Nucleus accumbens (tissue), 56 donors: ENCODE measurements around the gene NSUN2.

Experiments used
- DNase-seq, 56 donors: peaks; one replicate each; lab custom pipeline; 2025; lab: John Stamatoyannopoulos, UW

NSUN2 gene

DNA sequence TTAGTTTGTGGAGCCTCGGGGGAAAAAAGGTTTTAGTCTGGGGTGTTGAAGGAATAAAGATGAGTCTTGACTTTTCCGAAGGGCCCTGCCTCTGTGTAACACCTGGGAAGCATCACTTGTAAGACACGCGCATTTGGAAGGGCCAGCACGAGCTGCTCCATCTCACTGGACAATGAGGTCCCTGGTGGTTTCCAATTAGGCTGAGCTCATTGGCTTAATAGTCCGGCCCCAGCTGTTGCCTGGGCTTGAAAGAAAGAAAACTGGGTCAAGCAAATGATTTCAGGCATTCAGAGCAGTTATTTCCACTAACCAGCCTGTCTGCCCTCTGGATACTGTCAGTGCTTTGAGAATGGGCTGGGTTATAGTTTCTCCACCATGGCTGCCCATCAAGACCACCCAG is 64.5 kb downstream of the NSUN2 start:
- DNase-seq: no peak

DNA sequence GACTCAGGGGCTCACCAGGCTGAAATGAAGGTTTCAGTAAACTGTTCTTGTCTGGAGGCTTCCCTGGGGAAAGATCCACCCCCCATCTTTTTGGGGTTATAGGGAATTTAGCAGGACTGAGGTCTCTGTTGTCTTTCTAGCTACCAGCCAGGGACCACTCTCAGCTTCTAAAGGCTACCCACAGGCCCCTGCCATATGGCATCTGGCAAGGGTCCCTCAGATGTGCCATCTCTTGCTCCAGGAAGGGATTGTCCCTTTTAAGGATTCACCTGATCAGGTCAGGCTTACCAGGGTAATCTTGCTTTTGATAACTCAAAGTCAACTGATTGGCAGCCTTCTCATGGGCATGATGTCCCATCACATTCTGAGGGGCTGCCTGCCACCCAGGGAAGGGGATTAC is 65.0 kb downstream of the NSUN2 start:
- DNase-seq: no peak

DNA sequence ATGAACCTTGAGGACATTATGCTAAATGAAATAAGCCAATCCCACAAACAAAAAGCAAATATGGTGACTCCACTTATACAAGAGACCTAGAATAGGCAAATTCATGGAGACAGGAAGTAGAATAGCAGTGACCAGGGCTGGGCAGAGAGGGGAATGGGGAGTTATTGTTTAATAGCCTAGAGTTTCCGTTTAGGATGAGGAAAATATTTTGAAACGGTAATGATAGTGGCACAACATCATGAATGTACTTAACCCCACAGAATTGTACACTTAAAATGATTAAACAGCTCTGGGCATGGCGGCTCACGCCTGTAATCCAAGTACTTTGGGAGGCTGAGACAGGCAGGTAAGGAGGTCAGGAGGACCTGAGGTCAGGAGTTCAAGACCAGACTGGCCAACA is 65.8 kb downstream of the NSUN2 start:
- no peak for DNase-seq

DNA sequence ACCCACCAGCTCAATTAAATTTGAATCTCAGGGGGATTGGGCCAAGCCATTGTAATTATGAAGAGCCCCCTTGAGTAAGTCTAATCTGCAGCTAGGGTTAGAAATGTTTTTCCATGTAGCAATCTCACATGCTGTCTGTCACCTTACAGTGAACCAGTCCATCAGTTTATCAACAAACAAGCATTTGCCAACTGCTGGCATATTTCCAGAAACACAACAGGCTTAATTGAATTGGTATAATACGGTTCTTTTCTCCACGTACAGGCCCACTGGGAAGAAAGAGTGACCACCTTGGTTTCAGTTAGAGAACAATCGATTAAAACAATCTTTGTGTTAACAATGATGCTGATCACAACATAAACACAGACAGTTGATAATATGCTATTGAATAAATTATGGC is 67.4 kb downstream of the NSUN2 start:
- DNase-seq: no peak

DNA sequence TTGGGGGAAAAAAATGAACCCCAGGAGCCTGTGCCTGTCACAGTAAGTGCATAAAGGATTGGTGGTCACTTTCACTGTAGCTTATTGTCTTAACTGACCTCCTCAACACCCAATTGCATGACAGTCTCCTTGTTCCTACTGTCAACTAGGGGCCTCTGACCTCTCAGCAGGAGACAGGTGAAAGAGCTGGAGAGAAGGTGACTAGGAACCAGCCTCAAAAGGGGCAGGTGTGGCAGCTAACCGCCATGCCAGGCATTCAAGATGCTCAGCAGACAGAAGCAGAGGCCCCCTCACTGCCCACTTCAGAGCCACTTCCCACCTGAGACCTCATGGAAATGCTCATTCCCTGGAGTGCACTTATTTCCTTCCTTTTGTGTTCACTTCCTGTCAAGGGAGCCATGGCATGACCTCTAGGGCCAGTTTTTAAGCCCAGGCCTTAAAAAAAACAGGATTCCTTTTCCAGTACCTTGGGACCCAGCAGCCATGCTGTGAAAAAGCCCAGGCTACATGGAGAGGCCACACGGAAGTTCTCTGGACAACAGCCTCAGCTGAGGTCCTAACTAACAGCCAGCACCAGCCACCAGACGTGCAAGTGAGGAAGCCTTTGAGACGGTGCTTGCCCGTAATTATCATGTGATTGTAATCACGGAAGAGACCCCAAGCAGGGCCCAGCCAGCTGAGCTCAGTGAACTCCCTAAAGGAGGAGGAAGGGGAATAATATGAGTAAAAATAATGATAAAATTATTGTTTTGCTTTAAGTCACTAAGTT is 74.9 kb downstream of the NSUN2 start:
- no peak for DNase-seq

DNA sequence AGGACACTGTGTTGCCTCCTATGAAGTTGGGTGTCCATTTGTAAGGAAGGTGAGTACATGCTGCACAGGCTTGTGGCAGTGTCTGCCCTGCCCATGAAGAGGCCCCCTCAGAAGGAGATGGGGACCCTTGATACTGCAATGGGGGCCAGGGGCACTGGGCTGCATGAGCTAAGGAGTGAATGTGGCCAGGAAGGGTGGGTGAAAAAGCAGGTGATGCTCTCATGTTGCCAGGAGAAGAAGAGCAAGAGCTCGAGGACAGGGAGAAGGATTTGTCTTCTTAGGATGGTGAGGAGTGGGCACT is 76.1 kb downstream of the NSUN2 start:
- no peak for DNase-seq

DNA sequence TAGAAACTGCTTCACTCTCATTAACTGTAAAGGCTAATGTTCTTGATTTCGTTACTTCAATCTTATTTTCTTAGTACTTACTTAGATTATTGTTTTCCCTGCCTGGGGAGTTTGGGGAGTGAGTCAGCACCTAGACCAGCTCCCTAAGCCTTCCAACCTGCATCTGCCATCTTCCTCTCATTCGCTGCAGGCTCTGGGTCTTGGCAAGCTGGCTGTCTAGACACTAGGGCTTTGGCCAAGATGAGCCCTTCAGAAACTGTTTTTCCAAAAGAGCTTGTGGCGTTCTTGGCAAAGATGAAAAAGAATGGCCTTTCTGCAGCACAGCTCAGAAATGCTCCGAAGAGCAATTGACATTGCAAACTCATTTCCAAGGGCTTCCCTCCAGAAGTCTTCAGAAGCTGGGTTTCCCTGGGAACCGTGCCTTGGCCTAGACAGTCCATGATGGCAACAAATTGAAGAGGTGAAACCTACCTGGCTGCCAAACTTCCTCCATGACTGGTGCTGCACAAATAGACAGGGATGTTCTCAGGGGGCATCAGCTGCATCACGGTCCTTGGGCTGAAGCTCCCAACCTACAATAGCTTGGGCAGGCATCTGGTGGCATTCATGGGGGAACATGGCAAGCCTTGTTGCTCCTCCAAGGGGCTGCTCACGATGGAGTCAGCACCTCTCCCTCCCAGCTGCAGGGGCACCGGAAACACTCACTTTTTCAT is 76.6 kb downstream of the NSUN2 start:
- DNase-seq: peak in 7 of 56 donors; percentile 7 to 41 (median 18)

DNA sequence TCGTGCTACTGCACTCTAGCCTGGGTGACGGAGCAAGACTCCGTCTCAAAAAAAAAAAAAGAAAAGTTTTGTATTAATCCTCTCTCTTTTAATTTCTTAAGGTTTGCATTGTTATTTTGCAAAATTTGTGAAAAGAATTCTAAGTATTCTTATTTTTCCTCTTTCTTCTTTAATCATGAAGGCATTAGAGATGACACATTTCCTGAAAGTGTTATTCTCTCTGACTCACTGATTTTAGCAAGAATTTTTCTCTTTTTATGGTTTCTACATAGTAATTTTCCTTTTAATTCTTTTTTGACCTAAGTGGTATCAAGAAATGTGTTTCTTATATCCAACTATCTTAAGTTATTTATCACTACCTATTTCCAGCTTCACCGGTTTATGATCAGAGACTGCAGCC is 78.0 kb downstream of the NSUN2 start:
- no peak for DNase-seq

DNA sequence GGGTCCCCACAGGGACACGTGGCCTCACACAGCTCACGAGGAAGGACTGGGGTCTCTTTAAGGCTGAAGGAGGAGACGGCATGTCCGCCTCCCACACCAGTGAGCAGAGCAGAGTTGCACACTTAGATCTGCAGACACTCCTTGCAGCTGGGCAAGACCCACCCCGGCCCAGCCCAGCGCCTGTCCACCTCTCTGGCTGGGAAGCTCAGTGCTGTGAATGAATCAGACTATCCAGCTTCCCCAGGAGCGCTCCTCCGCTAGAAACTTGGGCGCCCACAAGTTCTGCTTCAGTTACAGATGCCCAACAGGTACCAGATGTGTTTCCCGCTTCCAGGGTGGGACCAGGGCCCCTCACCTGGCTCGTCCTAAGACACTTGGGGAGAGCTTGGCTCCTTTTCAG is 78.9 kb downstream of the NSUN2 start:
- DNase-seq: no peak

DNA sequence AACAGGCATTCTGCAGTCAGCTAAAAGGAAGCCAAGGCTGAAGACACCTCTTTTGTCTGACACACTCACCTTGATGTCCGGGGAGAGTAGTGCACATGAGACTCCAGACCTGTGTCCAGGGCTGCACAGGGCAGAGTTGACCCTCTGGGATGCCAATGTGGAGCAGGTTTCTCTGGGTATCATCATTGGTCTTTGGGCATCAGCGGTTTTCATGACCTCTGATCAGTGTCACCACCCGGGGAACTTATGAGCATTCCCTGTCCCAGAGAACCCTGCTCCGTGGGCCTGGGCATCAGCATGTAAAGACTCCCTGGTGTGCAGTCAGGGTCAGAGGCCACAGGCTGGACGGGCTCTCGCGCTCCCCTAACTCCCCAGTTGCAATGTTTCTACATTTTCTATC is 80.2 kb downstream of the NSUN2 start:
- DNase-seq: no peak

DNA sequence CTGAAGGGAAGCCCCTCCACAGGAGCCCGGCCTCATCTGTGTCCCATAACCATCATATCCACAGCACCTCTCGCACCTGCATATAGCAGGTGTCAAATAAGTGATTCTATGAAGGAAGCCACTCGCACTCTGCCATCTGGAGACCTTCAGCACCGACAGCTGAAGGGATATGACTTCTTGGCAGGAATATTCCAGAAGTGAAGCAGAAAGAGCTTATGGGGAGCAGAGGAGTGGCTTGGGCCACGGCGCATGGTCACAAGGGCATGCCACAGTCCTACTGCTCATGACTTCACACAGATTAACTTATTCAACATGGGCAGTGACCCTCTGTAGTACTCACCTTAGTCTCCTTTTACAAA is 80.9 kb downstream of the NSUN2 start:
- no peak for DNase-seq

DNA sequence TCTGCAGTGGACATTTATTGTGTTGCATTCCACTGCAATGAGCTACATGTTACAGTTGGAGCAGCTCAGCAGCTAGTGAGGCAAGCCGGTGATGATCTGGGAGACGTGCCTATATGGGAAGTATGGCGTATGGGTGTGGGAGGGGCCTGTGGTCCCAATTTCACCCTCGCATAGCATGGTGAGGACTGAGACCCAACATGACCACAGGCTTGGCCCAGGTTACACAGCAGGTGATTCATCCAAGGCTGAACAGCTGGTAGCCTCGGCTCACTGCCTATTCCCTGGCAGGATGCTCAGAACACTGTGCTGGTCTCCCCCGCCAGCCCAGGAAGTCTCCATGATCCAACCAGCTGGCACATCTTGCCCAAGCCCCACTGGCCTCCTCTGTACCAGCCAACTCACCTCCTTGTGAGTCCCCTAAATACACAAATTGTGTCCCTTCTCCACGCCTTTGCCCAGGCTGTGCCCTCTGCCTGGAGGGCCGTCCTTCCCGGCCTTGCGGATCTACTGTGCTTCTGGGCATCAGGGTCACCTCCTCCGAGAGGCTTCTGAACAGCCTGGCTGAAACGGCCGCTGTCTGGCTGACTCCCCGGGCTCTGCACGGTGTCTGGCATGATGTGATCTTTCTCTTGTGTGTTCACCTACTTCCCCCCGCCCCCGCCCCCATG is 81.4 kb downstream of the NSUN2 start:
- no peak for DNase-seq

DNA sequence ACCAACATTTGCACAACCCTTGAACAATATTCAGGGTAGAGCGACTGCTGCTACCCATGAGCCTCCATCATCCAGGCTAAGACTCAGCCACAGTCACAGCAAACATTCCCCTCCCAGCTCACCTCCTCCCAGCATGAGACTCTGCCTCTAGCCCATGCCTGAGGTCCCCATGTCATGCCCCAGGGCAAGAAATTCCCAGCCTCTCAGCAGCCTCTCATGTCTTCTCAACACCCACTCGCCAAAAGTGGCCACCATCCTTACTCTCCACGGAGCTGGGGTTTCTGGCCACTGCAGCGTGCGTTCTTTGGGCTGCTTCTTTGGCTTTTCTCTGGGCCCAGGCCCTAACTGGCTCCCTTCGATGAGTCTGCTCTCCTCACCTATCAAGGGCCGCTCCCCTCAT is 82.2 kb downstream of the NSUN2 start:
- DNase-seq: no peak
